ENCODE measurements around the gene CCDC88B. TPM values are rescaled to one million over a fixed set of nuclear protein-coding genes. Genes with fewer than 3 reads are reported as not detected.

CCDC88B gene
- total and polyA plus RNA-seq, 4 donors: 13.6 to 56.8 (median 43.4) TPM

GRCh38 chr11:64395545-64396078, 55.6 kb downstream of the CCDC88B start:
- Histone ChIP-seq H3K36me3 (ENCODE audit: control insufficient read depth in 4 of 4, insufficient read depth in 4 of 4, low read length in 4 of 4) (no peaks in the 10 kb centered on the region), H3K9ac (ENCODE audit: insufficient read depth in 1 of 2, low read length in 2 of 2) (no peak overlapping the region), H3K4me3 (no peak overlapping the region), H3K9me3 (ENCODE audit: control insufficient read depth in 4 of 4, insufficient read depth in 3 of 4, low read length in 3 of 4) (peaks cover 0 to 2% (median 0%) of the 10 kb centered on the region in 4 donors), H3K27ac (ENCODE audit: low read depth in 1 of 2, low read length in 1 of 2) (no peak overlapping the region), H3K4me1 (ENCODE audit: control insufficient read depth in 5 of 5, insufficient read depth in 5 of 5, low read length in 5 of 5) (peaks cover 0 to 10% (median 5%) of the 10 kb centered on the region in 5 donors), H3K27me3 (ENCODE audit: control insufficient read depth in 3 of 3, insufficient read depth in 3 of 3, low read length in 2 of 3) (no peaks in the 10 kb centered on the region)
- ATAC-seq (ENCODE audit: insufficient read depth, low FRiP score): no peak
- WGBS, 2 donors: 53 to 61% methylated on average over 13 of the region's 13 CpGs
- DNase-seq: no peak
- TF ChIP-seq, protein P1, sequence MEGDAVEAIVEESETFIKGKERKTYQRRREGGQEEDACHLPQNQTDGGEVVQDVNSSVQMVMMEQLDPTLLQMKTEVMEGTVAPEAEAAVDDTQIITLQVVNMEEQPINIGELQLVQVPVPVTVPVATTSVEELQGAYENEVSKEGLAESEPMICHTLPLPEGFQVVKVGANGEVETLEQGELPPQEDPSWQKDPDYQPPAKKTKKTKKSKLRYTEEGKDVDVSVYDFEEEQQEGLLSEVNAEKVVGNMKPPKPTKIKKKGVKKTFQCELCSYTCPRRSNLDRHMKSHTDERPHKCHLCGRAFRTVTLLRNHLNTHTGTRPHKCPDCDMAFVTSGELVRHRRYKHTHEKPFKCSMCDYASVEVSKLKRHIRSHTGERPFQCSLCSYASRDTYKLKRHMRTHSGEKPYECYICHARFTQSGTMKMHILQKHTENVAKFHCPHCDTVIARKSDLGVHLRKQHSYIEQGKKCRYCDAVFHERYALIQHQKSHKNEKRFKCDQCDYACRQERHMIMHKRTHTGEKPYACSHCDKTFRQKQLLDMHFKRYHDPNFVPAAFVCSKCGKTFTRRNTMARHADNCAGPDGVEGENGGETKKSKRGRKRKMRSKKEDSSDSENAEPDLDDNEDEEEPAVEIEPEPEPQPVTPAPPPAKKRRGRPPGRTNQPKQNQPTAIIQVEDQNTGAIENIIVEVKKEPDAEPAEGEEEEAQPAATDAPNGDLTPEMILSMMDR (IDR thresholded peaks at IDR 0.05; ENCODE audit: control extremely low read depth, extremely low read depth): no peak

- WGBS, 2 donors: 14 to 19% methylated on average over 15 of the region's 15 CpGs
- H3K4me3 ChIP-seq: no peak overlapping the region
- H3K27ac ChIP-seq (ENCODE audit: low read depth in 1 of 2, low read length in 1 of 2): no peak overlapping the region
- no peaks in the 10 kb centered on the region for H3K36me3 ChIP-seq (ENCODE audit: control insufficient read depth in 4 of 4, insufficient read depth in 4 of 4, low read length in 4 of 4)
- H3K4me1 ChIP-seq (ENCODE audit: control insufficient read depth in 5 of 5, insufficient read depth in 5 of 5, low read length in 5 of 5): peaks cover 0 to 10% (median 5%) of the 10 kb centered on the region in 5 donors
- peaks cover 0 to 2% (median 0%) of the 10 kb centered on the region in 4 donors for H3K9me3 ChIP-seq (ENCODE audit: control insufficient read depth in 4 of 4, insufficient read depth in 3 of 4, low read length in 3 of 4)
- ATAC-seq (ENCODE audit: insufficient read depth, low FRiP score) (no peak), DNase-seq (peak; percentile 29 to 61 (median 50))
- TF ChIP-seq, protein P1 (IDR thresholded peaks at IDR 0.05; ENCODE audit: control extremely low read depth, extremely low read depth): no peak
- no peak overlapping the region for H3K9ac ChIP-seq (ENCODE audit: insufficient read depth in 1 of 2, low read length in 2 of 2)
- H3K27me3 ChIP-seq (ENCODE audit: control insufficient read depth in 3 of 3, insufficient read depth in 3 of 3, low read length in 2 of 3): no peaks in the 10 kb centered on the region
Measured at GRCh38 chr11:64396079-64396591, 56.1 kb downstream of the CCDC88B start.

- Histone ChIP-seq H3K9ac (ENCODE audit: insufficient read depth in 1 of 2, low read length in 2 of 2) (no peak overlapping the region), H3K9me3 (ENCODE audit: control insufficient read depth in 4 of 4, insufficient read depth in 3 of 4, low read length in 3 of 4) (peaks cover 0 to 4% (median 0%) of the 10 kb centered on the region in 4 donors), H3K27ac (ENCODE audit: low read depth in 1 of 2, low read length in 1 of 2) (no peak overlapping the region), H3K4me1 (ENCODE audit: control insufficient read depth in 5 of 5, insufficient read depth in 5 of 5, low read length in 5 of 5) (peaks cover 0 to 10% (median 5%) of the 10 kb centered on the region in 5 donors), H3K4me3 (no peak overlapping the region), H3K27me3 (ENCODE audit: control insufficient read depth in 3 of 3, insufficient read depth in 3 of 3, low read length in 2 of 3) (peaks cover 0 to 2% (median 0%) of the 10 kb centered on the region in 3 donors), H3K36me3 (ENCODE audit: control insufficient read depth in 4 of 4, insufficient read depth in 4 of 4, low read length in 4 of 4) (no peaks in the 10 kb centered on the region)
- TF ChIP-seq, protein P1 (IDR thresholded peaks at IDR 0.05; ENCODE audit: control extremely low read depth, extremely low read depth): no peak
- no peak for DNase-seq
- 32 to 53% methylated on average over 6 of the region's 6 CpGs for WGBS, 2 donors
- ATAC-seq (ENCODE audit: insufficient read depth, low FRiP score): no peak
Measured at GRCh38 chr11:64400102-64400501, 60.1 kb downstream of the CCDC88B start.

Data from lung (tissue), 12 donors.